HG03432 (cell line): Measurements from ENCODE around the gene PLEKHB1.

Experiments used
- ATAC-seq: cut with Tn5 transposase; IDR thresholded peaks from one replicate; pipeline ENCODE4 v1.9.1; 2021; ENCODE audit warnings: mild to moderate bottlenecking, moderate library complexity; ENCODE audit not compliant: unreplicated experiment

The PLEKHB1 gene

DNA sequence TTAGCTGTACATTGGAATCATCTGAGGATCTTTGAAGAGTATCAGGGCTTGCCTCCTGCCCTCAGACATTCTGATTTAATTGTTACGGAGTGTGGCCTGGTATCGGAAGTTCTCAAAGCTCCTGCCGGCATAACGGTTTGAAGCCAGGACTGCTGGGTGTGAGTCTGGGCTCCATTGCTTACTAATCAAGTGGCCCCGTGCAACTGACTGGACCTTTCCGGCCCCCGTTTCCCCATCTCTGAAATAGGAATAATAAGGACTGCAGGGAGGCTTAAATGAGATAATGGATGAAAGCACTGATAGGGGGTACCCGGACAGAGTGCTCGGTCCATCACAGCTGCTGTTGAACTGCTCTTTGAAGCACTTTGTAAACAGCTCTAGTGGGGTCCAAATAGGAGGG lies 1.7 kb downstream of the PLEKHB1 start:
- no peak for ATAC-seq

DNA sequence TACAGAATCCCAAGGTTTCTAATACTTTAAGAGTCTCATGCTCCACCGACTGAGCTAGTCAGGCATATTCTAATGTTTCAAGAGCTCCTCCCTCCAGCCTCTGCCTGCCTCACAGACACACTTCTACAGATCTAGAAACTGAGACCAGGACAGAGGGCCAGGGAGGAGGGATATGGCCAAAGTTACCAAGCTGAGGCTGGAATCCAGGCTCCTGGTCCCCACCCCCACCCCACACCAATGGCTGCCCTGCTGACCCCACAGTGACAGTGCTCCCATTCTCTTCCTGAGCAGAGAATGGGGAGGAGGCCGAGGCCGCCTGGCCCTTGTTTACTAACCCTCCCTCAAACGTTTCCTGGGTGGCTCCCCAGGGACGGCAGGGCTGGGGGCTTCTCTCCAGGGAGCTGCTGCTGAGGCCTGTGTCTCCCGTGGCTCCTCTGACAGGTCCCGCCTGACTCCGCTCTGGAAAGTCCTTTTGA lies 2.2 kb downstream of the PLEKHB1 start:
- no peak for ATAC-seq

DNA sequence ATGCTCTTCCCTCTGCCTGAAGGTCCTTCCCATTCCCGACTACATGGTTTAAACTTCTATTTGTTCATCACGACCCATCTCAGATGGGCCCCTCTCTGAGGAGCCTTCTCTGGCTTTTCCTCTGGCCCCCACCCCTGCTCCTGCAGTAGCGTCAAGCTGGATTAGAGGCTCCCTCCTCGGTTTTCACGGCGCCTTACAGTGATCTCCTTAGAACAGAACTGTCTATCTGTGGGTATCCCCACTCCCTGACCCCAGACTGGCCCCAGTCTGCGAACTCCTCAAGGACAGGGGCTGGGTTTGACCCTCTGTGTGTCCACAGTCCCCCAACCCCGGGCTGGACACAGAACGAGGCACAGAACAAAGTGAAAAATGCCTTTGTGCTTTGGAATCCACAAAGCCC lies 2.8 kb downstream of the PLEKHB1 start:
- no peak for ATAC-seq

DNA sequence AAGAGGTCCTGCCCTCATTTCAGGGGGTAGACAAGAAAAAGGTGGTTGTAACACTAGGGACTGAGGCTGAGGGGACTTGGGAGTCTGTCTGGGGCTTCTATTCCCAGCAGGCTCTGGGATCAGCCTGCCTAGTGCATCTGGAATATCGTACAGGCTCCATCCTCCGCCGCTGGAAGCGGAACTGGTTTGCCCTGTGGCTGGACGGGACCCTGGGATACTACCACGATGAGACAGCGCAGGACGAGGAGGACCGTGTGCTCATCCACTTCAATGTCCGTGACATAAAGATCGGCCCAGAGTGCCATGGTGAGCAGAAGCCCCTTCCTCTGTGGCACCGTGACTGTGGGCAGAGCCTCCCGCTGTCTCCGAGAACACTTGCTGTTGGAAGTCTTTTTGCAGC lies 4.0 kb downstream of the PLEKHB1 start:
- no peak for ATAC-seq

DNA sequence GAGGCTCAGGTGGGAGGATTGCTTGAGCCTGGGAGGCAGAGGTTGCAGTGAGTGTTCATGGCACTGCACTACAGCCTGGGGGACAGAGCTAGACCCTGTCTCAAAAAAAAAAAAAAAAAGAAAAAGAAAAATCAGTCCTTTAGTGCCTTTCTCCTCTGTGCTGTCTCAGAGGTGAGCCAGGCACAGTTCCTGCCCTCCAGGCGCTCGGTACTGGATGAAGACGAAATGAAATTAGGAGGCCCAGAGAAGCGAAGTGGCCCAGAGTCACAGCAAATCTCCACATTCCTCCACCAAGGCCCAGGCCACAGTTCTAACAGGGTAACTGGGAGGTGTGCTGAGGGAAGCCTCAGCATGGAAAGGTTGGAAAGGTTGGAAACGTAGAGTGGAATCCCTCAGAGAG lies 4.9 kb downstream of the PLEKHB1 start:
- no peak for ATAC-seq

DNA sequence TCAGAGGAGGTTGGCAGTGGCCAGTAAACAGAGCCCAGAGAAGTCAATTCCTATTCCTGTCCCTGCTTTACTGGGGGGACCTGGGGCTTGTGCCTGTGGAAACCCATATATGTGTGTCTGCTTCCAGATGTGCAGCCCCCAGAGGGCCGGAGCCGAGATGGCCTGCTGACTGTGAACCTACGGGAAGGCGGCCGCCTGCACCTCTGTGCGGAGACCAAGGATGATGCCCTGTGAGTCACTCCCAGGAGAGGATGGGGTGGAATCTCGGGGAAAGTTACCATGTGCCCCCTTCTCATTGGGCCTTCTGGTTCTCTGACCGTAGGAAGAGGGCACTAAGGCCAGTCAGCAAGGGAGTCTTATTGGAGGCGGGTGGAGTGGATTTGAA lies 5.3 kb downstream of the PLEKHB1 start:
- no peak for ATAC-seq

DNA sequence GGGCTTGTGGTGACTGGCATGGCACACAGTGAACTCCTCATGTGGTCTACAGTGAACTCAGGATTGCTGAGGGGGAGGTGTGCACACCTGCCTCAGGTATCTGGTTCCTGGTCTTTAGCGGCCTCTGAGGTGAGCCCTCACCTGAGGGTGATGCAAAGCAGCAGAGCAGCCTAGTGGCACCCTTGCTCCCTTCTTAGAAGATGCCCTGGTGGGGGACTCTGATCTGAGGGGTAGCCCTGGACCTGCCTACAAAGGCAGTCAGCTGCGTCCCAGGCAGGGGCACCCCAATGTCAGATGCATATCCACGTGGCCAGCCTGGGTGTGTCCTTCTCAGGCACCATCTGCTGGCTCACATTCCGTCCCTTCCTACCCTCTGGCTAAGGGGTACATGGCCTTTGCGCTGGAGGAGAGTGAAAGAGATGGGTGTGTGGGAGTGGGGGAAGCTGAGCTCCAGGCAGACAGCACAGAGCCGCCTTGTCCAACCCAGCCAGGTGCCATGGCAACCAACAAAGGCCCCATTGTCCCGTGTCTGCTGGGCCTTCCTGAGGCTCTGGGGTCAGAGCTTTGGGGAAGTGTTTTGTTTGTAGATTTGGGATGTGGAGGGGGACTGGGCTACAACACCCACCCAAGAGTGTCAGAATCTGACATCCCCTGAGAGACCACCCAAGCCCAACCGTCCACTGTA lies 5.8 kb downstream of the PLEKHB1 start:
- no peak for ATAC-seq

DNA sequence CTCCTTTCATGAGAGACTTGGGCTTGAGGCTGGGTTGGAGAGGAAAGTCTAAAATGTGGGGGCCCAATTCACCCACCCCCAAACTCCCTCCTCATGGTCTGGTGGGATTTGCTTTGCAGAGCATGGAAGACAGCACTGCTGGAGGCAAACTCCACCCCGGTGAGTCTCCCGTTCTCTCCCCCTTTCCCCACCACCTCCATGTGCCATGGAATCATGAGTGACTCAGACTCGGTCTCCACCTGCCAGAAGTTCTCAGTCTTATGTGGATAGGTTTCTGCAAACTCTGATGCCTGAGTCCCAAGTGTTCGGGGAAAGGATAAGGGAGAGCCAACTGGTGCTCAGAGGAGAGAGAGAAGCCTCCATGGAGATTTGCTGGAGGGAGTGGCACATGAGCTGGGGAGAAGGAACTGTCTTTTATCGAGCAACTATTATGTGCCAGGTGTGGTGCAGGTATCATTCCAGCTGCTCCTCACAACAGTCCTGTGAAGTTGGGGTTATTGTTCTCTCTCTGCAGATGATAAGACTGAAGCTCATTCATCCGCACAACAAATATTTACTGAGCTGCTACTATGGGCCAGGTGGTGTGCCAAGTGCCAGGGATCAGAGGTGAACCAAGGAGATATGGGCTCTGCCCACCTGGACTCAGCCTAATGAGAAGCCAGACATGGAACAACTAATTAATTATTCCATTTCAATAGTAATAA lies 6.6 kb downstream of the PLEKHB1 start:
- no peak for ATAC-seq

DNA sequence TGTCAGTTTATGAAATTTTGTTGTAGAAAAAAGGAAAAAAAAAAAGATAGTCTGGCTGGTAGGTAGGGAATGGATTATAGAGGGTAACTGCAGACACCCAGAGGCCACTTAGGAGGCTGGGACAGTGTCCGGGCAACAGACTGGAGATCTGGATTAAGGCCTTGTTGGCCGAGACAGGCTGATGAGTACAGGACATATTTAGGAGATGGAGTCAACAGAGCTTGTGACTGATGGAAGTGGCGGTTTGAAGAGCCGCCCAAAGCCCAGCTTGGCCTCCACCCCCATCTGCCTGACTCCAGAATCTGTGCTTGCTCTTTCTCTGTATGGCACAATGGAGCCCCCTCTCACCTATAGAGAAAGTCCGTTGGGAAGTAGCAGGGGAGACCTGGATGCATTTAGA lies 7.6 kb downstream of the PLEKHB1 start:
- no peak for ATAC-seq

DNA sequence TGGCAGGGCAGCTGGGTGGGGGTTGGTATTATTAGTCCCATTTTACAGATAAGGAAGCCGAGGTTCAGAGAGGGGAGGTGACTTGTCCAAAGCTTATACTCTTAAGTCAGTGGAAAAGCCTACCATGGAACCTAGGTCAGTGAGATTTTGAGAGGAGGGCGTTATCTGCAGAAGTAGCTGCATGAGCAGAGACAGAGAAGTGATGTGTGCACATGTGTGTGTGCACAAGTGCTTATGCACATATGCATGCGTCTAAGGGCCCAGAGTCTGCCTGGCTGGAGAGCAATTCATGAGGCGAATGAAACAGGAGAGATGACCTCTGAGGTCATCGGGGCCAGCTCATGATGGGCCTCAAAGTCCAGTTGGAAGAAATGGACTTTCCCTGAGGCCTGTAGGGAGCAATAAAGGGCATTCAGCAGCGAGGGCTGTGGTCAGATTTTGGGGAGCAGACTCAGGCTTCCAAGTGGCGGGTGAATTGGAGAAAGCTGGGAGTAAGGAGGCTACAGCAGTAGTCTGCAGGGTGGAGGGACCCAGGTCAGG lies 8.2 kb downstream of the PLEKHB1 start:
- no peak for ATAC-seq

DNA sequence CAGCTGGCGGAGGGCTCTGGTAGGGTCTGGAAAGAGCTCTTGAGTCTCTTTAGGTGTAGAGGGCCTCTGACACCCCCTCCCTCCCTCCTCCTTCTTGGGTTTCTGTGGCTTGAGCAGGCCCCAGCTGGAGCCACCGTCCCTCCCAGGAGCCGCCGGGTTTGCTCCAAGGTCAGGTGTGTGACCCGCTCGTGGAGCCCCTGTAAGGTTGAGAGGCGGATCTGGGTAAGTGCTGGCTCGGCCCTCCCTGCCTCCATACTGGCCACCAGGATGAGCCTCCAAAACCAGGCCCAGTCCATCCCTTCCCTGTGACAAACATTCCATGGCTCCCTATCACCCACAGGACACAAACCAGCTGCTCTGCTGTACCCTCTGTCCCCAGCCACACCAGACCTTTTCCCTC lies 9.3 kb downstream of the PLEKHB1 start:
- no peak for ATAC-seq

DNA sequence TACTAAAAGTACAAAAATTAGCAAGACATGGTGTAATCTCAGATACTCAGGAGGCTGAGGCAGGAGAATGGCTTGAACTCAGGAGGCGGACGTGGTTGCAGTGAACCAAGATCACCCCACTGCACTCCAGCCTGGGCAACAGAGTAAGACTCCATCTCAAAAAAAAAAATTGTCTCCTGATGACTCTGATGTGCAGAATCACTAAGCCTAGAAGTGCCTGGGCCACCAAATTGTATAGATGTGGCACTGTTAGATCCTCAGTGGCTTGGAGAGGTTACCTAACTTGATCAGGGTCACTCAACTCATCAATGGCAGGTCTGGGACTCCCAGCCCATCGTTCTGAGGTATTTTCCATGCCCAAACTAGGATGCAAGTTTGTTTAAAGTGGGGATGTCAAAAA lies 10.6 kb downstream of the PLEKHB1 start:
- ATAC-seq: no peak

DNA sequence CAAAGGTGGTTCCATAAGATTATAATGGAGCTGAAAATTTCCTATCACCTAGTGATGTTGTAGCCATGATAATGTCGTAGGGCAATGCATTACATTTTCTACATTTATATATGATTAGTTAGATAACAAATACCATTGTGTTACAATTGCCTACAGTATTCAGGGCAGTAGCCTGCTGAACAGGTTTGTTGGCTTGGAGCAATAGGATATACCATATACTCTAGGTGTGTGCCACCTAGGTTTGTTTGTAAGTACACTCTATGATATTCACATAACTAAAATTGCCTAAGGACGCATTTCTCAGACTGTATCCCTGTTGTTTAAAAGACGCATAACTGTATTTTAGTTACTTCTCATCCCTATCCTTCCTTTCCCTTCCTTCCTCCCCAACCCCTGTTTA lies 13.6 kb downstream of the PLEKHB1 start:
- ATAC-seq: no peak

DNA sequence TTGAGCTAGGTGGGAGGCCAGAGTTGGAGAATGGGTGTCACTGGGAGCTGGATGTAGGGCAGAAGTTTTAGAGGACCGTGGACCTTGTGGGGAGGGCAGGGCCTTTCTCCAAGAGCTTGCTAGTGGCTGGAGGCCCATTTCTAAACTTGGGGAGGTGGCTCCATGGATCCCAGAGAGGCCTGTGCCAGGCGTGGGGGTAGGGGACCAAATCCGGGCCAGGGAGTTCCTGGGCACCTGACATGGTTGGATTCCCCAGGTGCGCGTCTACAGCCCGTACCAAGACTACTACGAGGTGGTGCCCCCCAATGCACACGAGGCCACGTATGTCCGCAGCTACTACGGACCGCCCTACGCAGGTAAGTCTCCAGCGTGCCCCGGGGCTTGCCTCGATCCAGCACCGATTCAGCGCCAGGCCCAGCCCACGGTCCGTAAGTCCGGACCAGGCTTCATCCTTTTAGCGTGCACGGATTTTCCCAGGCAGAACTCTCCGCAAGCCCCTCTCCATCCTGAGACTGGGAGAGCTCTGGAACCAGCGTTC lies 14.2 kb downstream of the PLEKHB1 start:
- peak; percentile 8 for ATAC-seq

DNA sequence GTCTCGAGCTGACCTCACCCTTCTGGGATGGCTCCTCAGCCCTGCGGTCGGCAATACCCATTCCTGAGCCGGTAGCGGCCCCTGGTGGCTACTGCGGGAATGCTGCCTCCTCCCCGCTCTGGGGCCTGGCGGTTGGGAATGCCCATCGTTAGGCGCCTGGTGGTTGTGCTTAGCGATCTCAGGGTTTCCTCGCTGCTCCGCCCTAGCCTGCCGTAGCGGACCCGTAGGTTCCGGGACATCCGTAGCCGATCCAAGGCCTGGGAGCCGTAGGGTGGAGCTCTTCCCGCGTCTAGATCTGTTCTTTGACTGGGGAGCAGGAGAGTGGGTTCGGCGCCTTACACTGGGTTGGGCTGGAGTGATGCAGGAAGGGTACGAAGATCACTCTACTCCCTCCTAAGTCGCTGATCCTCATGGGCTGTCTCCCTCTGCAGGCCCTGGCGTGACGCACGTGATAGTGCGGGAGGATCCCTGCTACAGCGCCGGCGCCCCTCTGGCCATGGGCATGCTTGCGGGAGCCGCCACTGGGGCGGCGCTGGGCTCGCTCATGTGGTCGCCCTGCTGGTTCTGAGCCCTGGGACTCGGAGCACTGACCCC lies 14.8 kb downstream of the PLEKHB1 start:
- peak; percentile 73 for ATAC-seq

DNA sequence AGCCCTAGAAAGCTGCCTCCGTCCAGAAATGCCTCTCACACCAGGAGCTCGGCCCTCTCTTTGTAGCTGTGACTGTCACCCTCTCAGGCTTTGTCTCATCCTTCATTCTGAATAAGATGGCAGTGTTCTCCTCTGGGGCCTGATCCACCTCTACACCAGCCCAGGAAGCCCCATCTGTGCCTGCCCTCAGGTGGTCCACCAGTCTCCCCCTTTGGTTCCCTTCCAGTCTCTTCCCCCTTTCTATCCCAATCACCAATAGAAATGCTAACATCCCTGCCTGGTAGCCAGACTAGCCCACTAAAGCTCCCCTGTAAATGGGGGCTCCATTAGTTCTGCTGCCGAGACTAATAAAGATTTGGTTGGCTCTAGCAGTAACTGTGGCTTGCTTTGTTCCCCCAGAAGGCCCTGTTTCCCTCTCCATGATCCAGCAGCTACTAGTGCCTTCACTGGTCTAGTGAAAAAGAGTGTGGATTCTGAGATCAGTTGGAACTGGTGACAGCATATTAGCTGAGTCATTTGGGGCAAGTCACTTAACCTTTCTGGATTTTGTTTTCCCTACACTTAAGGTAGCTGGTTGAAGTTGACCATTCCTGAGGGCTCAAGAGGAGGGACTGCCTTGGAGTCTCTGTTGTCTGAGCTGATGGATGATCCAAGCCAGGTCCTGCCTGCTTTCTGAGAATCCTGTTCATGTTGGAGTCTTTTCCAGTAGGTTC lies 16.2 kb downstream of the PLEKHB1 start:
- no peak for ATAC-seq

DNA sequence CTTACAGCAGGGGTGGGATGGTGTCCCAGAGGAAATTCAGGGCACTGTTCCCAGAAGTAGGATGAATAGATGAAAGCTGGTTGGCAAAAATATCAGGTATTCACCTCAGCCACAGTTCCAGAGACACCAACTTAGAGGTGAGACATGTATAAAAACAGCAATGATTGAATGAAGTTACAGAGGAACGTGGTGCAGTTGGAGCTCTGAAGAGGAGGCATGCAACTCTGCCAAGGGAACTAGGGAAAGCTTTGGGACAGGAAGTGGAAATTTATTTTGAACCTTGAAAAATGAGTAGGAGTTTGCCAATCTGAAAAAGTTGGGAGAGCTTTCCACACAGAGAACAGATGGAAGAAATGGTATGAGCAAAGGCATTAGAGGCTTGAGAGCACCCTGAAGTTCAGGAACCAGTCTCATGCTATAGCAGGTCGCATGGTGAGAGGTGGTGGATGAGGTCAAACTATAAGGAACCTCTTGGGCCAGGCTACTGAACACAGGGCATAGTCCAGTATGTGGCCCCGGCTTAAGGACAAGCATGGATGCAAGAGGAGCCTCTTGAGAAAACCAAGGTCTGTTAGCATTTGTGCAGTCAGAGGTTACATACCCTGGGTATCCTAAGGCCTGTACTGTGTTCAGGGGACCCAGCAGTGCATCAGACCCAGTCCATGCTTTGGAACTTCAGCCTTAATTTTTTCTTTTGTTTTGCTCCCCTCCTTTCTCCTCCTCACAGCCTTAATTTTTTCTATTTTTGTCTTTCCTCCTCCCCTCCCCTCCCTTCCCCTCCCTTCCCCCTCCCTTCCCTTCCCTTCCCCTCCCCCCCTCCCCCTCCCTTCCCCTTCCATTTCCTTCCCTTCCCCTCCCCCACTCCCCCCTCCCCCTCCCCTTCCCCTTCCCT lies 17.5 kb downstream of the PLEKHB1 start:
- no peak for ATAC-seq

DNA sequence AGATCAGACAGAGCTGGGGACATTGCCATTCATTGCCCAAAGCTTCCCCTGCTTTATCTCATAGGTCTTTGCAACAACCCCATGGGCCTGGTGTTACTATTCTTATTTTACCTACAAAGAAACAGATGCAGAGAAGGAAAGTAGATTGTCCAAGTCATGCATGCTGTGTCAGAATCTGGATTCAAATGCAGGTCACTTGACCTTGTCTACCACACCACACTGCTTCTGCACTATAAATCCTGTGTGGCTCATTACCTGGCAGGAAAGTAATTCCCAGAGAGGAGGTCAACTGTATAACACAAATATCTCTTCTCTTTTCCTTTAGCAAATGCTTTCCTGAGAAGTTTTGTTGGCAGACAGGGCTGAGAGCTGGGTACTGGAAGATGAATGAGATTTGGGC lies 18.5 kb downstream of the PLEKHB1 start:
- no peak for ATAC-seq

DNA sequence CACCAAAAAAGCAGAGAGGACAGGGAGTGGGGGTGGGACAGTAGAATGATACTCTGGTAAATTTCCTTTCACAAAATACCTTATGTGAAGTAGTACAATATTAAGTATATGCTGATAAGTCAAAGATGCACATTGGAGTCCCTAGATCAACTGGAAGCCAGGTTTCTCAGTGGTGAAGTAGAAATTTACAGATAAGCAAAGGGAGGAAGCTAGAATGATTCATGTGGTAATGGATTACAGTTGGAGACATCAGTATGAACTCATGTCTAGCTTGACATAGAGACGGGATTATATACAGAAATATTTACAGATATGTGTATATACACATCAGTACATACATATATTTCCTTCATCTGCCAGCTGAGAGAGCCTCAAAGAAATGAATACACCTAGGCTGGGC lies 21.5 kb downstream of the PLEKHB1 start:
- no peak for ATAC-seq

DNA sequence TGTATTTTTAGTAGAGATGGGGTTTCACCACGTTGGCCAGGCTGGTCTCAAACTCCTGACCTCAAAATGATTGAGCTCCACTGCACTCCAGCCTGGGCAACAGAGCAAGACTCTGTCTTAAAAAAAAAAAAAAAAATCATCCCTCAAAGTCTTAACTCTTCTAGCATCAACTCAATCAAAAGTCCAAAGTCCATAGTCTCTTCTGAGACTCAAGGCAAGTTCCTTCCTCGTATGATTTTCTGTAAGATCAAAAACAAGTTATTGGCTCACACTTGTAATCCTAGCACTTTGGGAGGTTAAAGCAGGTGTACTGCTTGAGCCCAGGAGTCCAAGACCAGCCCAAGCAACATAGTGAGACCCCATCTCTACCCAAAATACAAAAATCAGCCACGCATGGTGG lies 24.4 kb downstream of the PLEKHB1 start:
- no peak for ATAC-seq
